ENCODE data around the gene TNRC18. TPM values are rescaled to one million over a fixed set of nuclear protein-coding genes. Genes with fewer than 3 reads are reported as not detected.
A peak's percentile ranks its signal among the peaks of the same experiment; 100 is the strongest.

TNRC18 gene
- total RNA-seq, 6 donors from 2014 or later: 101 to 617 (median 128) TPM

DNA sequence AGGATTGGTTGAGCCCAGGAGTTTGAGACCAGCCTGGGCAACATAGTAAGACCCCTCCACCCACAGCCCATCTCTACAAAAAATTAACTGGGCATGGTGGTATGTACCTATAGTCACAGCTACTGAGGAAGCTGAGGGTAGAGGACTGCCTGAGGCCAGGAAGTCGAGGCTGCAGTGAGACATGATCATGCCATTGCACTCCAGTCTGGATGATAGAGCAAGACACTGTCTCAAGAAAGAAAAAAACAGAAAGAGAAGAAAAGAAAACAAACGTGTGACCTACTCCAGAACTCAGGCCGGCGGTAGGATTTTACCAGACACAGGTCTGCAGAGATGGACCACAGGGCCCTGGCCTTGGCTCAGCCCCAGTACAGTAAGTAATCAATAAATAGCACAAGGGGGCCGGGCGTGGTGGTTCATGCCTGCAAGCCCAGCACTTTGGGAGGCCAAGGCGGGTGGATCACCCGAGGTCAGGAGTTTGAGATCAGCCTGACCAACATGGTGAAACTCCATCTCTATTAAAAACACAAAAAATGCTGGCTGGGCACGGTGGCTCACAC is 35.4 kb upstream of the TNRC18 start:
- no peak for DNase-seq
- TF ChIP-seq EP300 (IDR thresholded peaks at IDR 0.05): no peak
- no peak for TF ChIP-seq POLR2AphosphoS5 (IDR thresholded peaks at IDR 0.05)
- no peak for TF ChIP-seq POLR2A (IDR thresholded peaks at IDR 0.05)
- TF ChIP-seq, protein P1, sequence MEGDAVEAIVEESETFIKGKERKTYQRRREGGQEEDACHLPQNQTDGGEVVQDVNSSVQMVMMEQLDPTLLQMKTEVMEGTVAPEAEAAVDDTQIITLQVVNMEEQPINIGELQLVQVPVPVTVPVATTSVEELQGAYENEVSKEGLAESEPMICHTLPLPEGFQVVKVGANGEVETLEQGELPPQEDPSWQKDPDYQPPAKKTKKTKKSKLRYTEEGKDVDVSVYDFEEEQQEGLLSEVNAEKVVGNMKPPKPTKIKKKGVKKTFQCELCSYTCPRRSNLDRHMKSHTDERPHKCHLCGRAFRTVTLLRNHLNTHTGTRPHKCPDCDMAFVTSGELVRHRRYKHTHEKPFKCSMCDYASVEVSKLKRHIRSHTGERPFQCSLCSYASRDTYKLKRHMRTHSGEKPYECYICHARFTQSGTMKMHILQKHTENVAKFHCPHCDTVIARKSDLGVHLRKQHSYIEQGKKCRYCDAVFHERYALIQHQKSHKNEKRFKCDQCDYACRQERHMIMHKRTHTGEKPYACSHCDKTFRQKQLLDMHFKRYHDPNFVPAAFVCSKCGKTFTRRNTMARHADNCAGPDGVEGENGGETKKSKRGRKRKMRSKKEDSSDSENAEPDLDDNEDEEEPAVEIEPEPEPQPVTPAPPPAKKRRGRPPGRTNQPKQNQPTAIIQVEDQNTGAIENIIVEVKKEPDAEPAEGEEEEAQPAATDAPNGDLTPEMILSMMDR (IDR thresholded peaks at IDR 0.05): no peak
- no peaks in the 10 kb centered on the region for H3K9me3 ChIP-seq
- peaks cover 4 to 8% (median 5%) of the 10 kb centered on the region in 4 donors for H3K4me1 ChIP-seq
- no peak for ATAC-seq (ENCODE audit: low FRiP score in 2 of 2)
- H3K27me3 ChIP-seq: no peaks in the 10 kb centered on the region
- no peak overlapping the region for H3K27ac ChIP-seq
- WGBS, 2 donors: 87 to 88% methylated on average over 9 of the region's 9 CpGs
- H3K36me3 ChIP-seq: no peaks in the 10 kb centered on the region
- H3K4me3 ChIP-seq: no peak overlapping the region

- no peak for DNase-seq
- peak overlapping the region in 1 of 4 donors; percentile 13 for H3K27ac ChIP-seq
- H3K9me3 ChIP-seq: no peaks in the 10 kb centered on the region
- H3K4me1 ChIP-seq: peaks cover 4 to 8% (median 6%) of the 10 kb centered on the region in 4 donors
- 52 to 67% methylated on average over 4 of the region's 4 CpGs for WGBS, 2 donors
- TF ChIP-seq EP300 (IDR thresholded peaks at IDR 0.05): no peak
- no peak for TF ChIP-seq POLR2A (IDR thresholded peaks at IDR 0.05)
- no peaks in the 10 kb centered on the region for H3K27me3 ChIP-seq
- no peak overlapping the region for H3K4me3 ChIP-seq
- ATAC-seq (ENCODE audit: low FRiP score in 2 of 2): no peak
- no peaks in the 10 kb centered on the region for H3K36me3 ChIP-seq
These were observed 33.7 kb upstream of the TNRC18 start for GRCh38 chr7:5457245-5457735.

DNA sequence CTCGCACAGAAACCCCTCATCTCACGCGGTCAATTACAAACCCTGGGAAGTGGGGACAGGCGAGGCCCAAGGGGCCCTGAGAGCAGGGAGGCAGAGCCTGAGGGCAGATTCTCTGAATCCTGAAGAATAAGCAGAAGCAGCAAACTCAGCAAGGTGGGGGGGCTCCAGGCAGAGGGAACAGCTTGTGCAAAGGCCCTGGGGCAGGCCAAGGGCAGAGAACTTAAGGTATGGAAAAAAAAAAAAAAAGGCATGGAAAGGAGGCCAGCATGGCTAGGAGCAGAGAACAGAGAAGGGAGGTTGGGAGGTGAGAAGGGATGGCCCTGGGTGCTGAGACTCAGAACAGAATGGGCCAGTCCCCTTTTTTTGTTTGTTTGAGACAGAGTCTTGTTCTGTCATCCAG is 32.8 kb upstream of the TNRC18 start:
- no peak overlapping the region for H3K27ac ChIP-seq
- no peak for ATAC-seq (ENCODE audit: low FRiP score in 2 of 2)
- TF ChIP-seq, protein P1 (IDR thresholded peaks at IDR 0.05): no peak
- no peak for TF ChIP-seq POLR2A (IDR thresholded peaks at IDR 0.05)
- no peak for TF ChIP-seq POLR2AphosphoS5 (IDR thresholded peaks at IDR 0.05)
- TF ChIP-seq EP300 (IDR thresholded peaks at IDR 0.05): no peak
- H3K4me3 ChIP-seq: no peak overlapping the region
- no peaks in the 10 kb centered on the region for H3K27me3 ChIP-seq
- H3K4me1 ChIP-seq: peaks cover 4 to 8% (median 7%) of the 10 kb centered on the region in 4 donors
- no peak for DNase-seq
- no peaks in the 10 kb centered on the region for H3K36me3 ChIP-seq
- H3K9me3 ChIP-seq: no peaks in the 10 kb centered on the region
- 97 to 100% methylated on average over 3 to 4 of the region's 4 CpGs for WGBS, 2 donors

DNA sequence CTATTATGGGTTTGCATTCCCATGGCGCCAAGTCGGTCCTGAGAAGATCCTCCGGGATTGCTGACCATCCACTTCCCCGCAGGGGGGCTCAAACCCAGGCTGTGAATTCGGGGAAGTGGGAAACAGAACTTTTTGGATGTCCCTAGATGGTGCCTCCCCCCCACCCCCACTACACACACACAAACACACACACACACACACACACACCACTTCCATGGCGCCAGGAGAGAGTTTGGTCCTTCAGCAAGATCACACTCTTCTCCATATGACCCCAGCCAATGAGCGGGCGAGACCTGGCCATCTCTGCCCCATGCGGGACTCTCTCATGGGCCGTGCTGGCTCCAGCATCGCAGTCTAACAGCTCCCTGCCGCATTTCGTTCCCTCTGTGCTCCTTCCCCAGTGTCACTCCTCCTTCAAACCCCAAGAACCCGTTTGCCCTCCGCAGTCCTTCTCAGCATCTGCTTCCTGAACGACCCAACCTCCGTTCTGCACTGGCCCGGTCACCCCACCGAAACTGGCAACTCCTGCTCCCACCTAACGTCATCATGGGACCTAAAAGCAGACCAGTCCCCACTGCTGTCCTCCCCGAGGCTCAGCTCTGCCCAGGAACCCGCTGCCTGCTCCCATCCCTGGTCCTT is 32.1 kb upstream of the TNRC18 start:
- no peak overlapping the region for H3K27ac ChIP-seq
- no peaks in the 10 kb centered on the region for H3K9me3 ChIP-seq
- DNase-seq (no peak), ATAC-seq (ENCODE audit: low FRiP score in 2 of 2) (no peak)
- no peaks in the 10 kb centered on the region for H3K27me3 ChIP-seq
- 52 to 78% methylated on average over 22 of the region's 22 CpGs for whole genome bisulfite sequencing, 2 donors
- H3K4me1 ChIP-seq: peaks cover 4 to 14% (median 7%) of the 10 kb centered on the region in 4 donors
- H3K36me3 ChIP-seq: no peaks in the 10 kb centered on the region
- no peak for TF ChIP-seq POLR2A (IDR thresholded peaks at IDR 0.05)
- TF ChIP-seq EP300 (IDR thresholded peaks at IDR 0.05): no peak
- TF ChIP-seq POLR2AphosphoS5 (IDR thresholded peaks at IDR 0.05): no peak
- TF ChIP-seq, protein P1 (IDR thresholded peaks at IDR 0.05): no peak
- H3K4me3 ChIP-seq: no peak overlapping the region

DNA sequence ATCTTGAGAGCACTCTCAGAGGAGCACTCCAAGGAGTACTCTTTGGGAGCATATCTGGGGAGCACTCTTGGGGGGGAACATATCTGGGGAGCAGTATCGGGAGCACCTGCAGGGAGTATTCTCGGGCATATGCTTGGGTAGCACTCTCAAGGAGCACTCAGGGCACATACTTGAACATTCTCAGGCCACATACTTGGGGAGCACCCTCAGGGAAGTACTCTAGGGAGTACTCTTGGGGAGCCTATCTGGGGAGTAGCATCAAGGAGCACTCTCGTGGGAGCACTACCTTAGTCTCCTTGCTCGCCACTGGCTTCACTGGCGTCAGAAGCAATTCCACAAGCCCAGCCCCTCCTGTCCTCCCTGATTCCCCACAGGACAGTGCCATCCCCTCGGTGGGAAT is 31.5 kb upstream of the TNRC18 start:
- TF ChIP-seq, protein P1 (IDR thresholded peaks at IDR 0.05): no peak
- TF ChIP-seq POLR2AphosphoS5 (IDR thresholded peaks at IDR 0.05): no peak
- no peak for DNase-seq
- Histone ChIP-seq H3K36me3 (no peaks in the 10 kb centered on the region), H3K4me1 (peaks cover 4 to 18% (median 7%) of the 10 kb centered on the region in 4 donors), H3K4me3 (no peak overlapping the region), H3K9me3 (no peaks in the 10 kb centered on the region), H3K27me3 (no peaks in the 10 kb centered on the region), H3K27ac (no peak overlapping the region)
- WGBS, 2 donors: 69 to 71% methylated on average over 2 to 6 of the region's 6 CpGs
- ATAC-seq (ENCODE audit: low FRiP score in 2 of 2): no peak
